ENCODE measurements around the gene INKA1. TPM values are rescaled to one million over a fixed set of nuclear protein-coding genes. Genes with fewer than 3 reads are reported as not detected.

Gene INKA1
- total RNA-seq, 4 donors from 2014 or later: 0.74 to 9.9 (median 2.4) TPM

DNA sequence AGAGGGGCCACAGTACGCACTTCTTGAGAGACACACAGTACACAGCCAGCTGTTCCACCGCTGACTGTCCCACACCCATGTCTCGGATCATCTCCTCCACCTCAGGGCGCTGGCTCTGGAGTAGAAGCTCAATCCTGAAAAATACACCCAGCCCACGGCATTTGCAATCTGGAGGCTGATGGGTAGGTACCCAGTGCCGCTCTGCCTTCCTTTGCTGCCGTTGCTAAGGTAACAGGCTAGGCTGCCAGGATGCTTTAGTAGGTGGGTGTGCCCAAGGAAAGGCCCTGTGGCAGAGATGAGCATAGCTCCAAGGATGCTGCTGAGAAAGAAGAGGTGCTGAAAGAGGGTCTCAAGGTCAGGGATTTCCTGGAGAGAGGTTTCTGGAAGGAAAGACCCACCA, 38.7 kb downstream of the INKA1 start:
- TF ChIP-seq, protein P1, sequence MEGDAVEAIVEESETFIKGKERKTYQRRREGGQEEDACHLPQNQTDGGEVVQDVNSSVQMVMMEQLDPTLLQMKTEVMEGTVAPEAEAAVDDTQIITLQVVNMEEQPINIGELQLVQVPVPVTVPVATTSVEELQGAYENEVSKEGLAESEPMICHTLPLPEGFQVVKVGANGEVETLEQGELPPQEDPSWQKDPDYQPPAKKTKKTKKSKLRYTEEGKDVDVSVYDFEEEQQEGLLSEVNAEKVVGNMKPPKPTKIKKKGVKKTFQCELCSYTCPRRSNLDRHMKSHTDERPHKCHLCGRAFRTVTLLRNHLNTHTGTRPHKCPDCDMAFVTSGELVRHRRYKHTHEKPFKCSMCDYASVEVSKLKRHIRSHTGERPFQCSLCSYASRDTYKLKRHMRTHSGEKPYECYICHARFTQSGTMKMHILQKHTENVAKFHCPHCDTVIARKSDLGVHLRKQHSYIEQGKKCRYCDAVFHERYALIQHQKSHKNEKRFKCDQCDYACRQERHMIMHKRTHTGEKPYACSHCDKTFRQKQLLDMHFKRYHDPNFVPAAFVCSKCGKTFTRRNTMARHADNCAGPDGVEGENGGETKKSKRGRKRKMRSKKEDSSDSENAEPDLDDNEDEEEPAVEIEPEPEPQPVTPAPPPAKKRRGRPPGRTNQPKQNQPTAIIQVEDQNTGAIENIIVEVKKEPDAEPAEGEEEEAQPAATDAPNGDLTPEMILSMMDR (IDR thresholded peaks at IDR 0.05): no peak
- ATAC-seq (ENCODE audit: low FRiP score) (no peak), DNase-seq (ENCODE audit: low spot score) (no peak)

DNA sequence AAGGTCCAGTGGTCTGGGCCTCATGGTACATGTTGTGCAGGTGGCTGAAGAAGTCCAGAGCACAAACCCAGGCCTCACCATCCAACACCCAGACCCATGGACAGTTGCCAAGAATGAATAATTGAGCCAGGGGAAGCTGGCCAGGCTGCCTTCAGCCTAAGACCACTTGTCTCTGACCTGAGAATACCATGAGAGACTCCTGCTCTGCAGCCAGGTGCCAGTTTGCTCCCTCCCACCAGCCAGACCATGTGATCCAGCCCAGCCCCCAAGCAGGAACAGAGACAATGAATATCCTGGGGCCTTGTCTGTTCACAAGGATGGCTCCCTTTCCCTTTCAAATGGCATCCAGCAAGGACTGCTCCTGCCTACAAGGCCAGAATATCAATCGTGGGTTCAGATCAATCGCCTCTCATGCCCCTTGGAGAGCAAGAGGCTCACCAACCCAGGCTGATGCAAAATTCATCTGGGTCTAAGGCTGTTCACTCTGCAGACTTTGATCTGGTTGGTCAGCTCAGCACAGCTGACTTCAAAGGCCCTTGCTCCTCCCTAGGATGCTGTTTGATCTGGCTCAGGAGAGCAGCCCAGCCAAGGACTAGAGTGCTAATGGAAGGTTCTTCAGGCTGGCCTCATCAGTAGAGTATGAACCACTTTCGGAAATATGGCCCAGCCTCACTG, 39.9 kb downstream of the INKA1 start:
- TF ChIP-seq, protein P1 (IDR thresholded peaks at IDR 0.05): no peak
- no peak for ATAC-seq (ENCODE audit: low FRiP score)

DNA sequence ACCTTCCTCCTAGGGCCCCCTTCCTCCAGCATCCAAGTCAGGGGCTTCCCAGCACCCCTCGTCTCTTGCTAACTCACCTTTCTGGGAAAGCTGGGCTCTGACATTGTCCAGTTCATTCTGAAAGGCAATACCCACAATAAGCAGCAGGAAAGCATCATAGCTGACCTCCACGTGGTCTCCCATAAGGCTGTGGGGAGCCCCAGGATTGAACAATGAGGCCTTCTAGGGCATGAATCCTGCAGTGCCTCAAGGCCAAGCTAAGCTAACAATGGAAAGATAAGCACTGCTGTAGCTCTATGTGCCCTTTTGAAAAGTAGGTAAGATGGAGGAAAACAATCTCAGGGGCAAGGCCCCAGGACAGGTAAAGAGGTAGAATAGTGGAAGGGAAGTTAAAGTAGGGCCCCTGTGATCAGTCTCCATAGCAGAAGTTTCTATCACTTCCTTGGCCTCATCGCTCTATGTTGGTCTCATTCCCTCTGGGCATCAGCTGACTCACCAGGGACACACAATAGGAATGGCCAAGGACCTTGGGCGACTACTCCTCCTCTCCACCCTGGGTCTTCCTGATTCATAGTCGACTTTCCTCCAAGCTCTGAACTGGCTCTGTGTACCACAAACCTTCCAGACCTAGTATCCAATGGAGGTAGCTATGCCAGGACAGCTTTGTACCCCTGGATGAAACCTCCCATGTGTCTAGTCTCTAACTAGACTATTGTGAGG, 41.6 kb downstream of the INKA1 start:
- DNase-seq (ENCODE audit: low spot score) (no peak), ATAC-seq (ENCODE audit: low FRiP score) (no peak)
- TF ChIP-seq, protein P1 (IDR thresholded peaks at IDR 0.05): no peak

More for the DNA sequence above, 39.9 kb downstream of the INKA1 start:
- no peak for DNase-seq (ENCODE audit: low spot score)

DNA sequence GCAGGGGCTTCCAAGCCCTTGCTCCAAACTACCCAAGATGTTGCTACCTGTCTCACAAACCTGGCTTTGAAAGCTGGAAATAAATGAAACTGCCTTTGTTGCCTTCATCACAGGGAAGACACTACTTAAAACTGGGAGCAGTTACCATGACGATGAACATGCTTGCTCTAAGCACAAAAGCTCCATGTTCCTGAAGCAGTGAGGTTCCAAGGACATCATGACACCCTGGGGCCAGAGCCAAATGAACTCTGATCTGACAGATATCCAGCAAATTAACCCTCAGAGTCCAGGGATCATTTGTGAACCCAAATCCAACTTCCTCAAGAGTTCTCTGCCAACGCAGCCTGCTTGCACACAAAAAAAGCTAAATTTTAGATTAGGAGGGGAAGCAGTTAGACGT, 42.6 kb downstream of the INKA1 start:
- TF ChIP-seq, protein P1 (IDR thresholded peaks at IDR 0.05): no peak
- DNase-seq (ENCODE audit: low spot score) (no peak), ATAC-seq (ENCODE audit: low FRiP score) (no peak)

Small RNA genes within 50 kb of the gene (small RNA-seq; reads per million reads assigned to genes)
- not detected for gene COX6CP14

Other genes with a start within 250 kb of the INKA1 start
- gene BSN, start 248.8 kb upstream of the INKA1 start, total RNA-seq: under 1 TPM; 0.09 to 0.63 (median 0.37) TPM
- gene APEH, start 128.9 kb upstream of the INKA1 start, total RNA-seq: 10 to 100 TPM; 46.7 to 60.8 (median 55.0) TPM
- 10 to 100 TPM in 3 of 4 donors, 1 to 10 TPM in 1; 3.5 to 94.1 (median 25.0) TPM for gene MST1, start 113.8 kb upstream of the INKA1 start, total RNA-seq
- 10 to 100 TPM; 22.2 to 28.7 (median 26.7) TPM for gene RNF123, start 113.7 kb upstream of the INKA1 start, total RNA-seq
- 1 to 10 TPM in 3 of 4 donors, under 1 TPM in 1; 0.82 to 2.9 (median 2.3) TPM for gene AMIGO3, start 83.6 kb upstream of the INKA1 start, total RNA-seq
- gene GMPPB, start 79.3 kb upstream of the INKA1 start, total RNA-seq: 10 to 100 TPM; 15.6 to 31.7 (median 27.3) TPM
- gene IP6K1, start 16.7 kb upstream of the INKA1 start, total RNA-seq: 10 to 100 TPM; 30.5 to 41.3 (median 35.8) TPM
- 1 to 10 TPM in 1 of 4 donors, under 1 TPM in 1, not detected in 2; 0.36 to 6.0 TPM for gene CDHR4, start 3.4 kb upstream of the INKA1 start, total RNA-seq
- 10 to 100 TPM; 33.6 to 85.4 (median 38.1) TPM for gene UBA7, start 10.7 kb downstream of the INKA1 start, total RNA-seq
- 1 to 10 TPM in 3 of 4 donors, not detected in 1; 1.0 to 1.8 (median 1.6) TPM for gene TRAIP, start 53.3 kb downstream of the INKA1 start, total RNA-seq
- not detected for gene CAMKV, start 66.6 kb downstream of the INKA1 start, total RNA-seq
- gene MST1R, start 100.6 kb downstream of the INKA1 start, total RNA-seq: 10 to 100 TPM in 1 of 4 donors, 1 to 10 TPM in 2, under 1 TPM in 1; 0.95 to 12.6 (median 5.6) TPM
- gene MON1A, start 126.5 kb downstream of the INKA1 start, total RNA-seq: 10 to 100 TPM in 2 of 4 donors, 1 to 10 TPM in 2; 7.1 to 16.6 (median 10.5) TPM
- gene RBM6, start 136.9 kb downstream of the INKA1 start, total RNA-seq: 100 to 1,000 TPM in 1 of 4 donors, 10 to 100 TPM in 3; 62.3 to 137 (median 88.4) TPM